Measurements from ENCODE around the gene ATP2C2. TPM values are rescaled to one million over a fixed set of nuclear protein-coding genes. Genes with fewer than 3 reads are reported as not detected.
A peak's percentile ranks its signal among the peaks of the same experiment; 100 is the strongest.

ATP2C2 gene
- polyA plus RNA-seq, 4 donors = 4.0 to 45.7 (median 15.6) TPM

DNA sequence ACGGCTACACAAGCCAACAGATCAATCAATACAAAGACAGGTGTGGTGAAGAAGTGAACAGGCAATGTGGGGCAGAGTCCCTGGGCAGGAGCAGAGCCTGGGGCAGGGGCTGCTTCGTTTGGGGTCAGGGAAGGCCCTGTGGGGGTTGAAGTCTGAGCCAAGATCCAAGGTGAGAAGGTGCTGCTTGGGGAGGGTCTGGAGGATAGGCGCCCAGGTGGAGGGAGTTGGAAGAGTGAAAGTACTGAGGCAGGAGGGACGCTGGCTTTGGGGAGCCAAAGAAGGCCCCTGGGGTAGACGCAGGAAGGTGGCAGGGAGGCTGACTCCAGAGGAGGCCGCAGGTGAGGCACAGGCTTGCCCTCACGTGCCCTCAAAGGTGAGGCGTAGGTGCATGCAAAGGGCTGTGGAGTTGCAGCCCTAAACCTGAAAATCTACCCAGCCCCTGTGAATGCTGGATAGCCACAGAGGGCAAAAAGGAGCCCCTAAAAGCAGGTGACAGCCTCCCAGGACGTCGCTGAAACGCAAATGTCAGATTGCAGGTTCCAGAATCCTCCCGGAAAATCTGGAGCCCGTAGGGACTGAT lies 40.3 kb upstream of the ATP2C2 start:
- H3K4me3 ChIP-seq (ENCODE audit: low read depth in 1 of 3, low read length in 3 of 3) = no peak overlapping the region
- 79 to 82% (median 81%) methylated on average over 13 of the region's 13 CpGs for WGBS, 3 donors
- H3K4me1 ChIP-seq (ENCODE audit: control insufficient read depth in 3 of 3, insufficient read depth in 2 of 3, low read depth in 1 of 3, low read length in 2 of 3) = no peaks in the 10 kb centered on the region
- H3K36me3 ChIP-seq (ENCODE audit: control insufficient read depth in 3 of 3, insufficient read depth in 2 of 3, low read depth in 1 of 3, low read length in 3 of 3) = peaks cover 0 to 2% (median 0%) of the 10 kb centered on the region in 3 donors
- no peak for FAIRE-seq
- no peak overlapping the region for H3K27ac ChIP-seq (ENCODE audit: low read depth in 1 of 3, low read length in 2 of 3)
- H3K27me3 ChIP-seq (ENCODE audit: control insufficient read depth in 3 of 3, insufficient read depth in 3 of 3, low read length in 3 of 3) = no peaks in the 10 kb centered on the region
- DNase-seq = no peak
- no peaks in the 10 kb centered on the region for H3K9me3 ChIP-seq (ENCODE audit: control insufficient read depth in 2 of 2, insufficient read depth in 1 of 2, low read depth in 1 of 2, low read length in 1 of 2)

DNA sequence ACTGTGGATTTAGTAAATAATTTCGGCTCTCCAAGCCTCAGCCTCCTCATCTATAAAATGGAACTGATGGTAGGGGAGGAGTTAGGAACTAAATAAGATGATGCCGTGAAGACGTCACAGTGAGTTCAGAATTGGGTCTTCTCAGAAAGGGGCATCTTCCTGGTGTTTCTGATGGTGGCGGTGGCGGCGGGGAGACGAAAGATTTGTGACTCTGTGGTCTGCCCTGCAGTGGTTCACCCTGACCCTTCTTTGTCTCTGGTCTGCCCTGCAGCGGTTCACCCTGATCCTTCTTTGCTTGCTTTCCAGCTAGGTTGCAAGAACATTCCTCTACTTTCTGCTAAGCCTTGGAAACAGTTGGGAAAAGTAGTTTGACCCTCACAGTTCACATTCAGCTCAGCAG lies 39.3 kb upstream of the ATP2C2 start:
- 85 to 96% (median 96%) methylated on average over 8 of the region's 8 CpGs for WGBS, 3 donors
- Histone ChIP-seq H3K27me3 (ENCODE audit: control insufficient read depth in 3 of 3, insufficient read depth in 3 of 3, low read length in 3 of 3) (no peaks in the 10 kb centered on the region), H3K27ac (ENCODE audit: low read depth in 1 of 3, low read length in 2 of 3) (no peak overlapping the region), H3K4me3 (ENCODE audit: low read depth in 1 of 3, low read length in 3 of 3) (no peak overlapping the region), H3K4me1 (ENCODE audit: control insufficient read depth in 3 of 3, insufficient read depth in 2 of 3, low read depth in 1 of 3, low read length in 2 of 3) (no peaks in the 10 kb centered on the region), H3K9me3 (ENCODE audit: control insufficient read depth in 2 of 2, insufficient read depth in 1 of 2, low read depth in 1 of 2, low read length in 1 of 2) (no peaks in the 10 kb centered on the region), H3K36me3 (ENCODE audit: control insufficient read depth in 3 of 3, insufficient read depth in 2 of 3, low read depth in 1 of 3, low read length in 3 of 3) (peaks cover 0 to 2% (median 0%) of the 10 kb centered on the region in 3 donors)
- DNase-seq = no peak
- no peak for FAIRE-seq

DNA sequence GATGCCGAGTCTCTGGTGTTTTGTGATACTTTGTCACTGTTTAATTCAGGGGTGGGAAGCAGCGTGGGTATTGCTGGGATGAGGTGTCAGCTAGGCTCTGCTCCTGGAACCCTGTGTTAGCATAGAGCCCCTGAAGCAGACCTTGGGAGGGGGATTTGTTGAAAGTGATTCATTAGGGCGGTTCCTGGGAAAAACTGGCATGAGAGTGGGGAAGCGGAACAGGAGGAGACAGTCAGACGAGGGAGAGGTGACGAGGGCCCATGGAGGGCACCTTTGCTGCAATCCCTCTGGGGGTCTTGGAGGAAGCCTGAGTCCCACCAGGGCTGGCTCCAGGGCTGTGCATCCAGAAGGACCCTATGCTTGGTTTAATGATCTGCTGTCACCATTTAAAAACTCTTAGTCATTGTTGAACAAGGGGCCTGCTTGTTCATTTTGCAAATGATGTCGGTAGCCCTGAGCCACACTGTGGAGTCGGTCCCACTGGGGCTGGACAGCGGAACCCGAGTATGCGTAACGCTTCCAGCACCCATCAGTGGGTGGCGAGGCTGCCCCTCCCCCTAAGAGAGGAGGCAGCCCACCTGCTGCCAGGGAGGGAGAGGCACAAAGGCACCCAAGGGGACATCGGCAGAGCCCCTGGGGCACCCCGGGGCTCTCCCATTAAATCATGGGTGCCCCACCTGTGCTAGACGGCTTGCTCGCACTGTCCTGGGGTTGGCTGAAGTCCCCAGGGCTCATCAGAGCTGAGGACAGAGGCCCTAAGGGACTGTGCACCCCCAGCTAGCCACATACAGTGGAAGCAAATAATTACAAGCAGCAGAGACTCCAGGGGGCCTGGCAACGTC lies 38.3 kb upstream of the ATP2C2 start:
- 79 to 84% (median 81%) methylated on average over 18 of the region's 18 CpGs for WGBS, 3 donors
- no peak for FAIRE-seq

DNA sequence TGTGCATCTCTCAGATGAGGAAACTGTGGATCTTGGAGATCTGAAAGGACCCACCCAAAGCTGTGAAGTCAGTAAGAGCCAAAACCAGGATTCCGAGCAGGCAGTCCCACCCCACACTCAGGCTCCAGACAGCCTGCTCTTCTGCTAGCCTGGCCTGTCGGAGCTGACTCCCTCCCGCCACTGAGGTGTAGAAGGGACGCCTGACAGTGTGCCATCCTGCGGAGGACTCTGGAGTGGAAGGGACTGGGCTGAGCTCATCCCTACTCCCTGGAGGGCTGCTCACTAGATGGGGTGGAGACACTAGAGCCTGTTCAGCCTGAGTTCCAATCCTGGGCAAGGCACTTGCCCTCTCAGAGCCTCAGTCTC lies 37.7 kb upstream of the ATP2C2 start:
- Histone ChIP-seq H3K36me3 (ENCODE audit: control insufficient read depth in 3 of 3, insufficient read depth in 2 of 3, low read depth in 1 of 3, low read length in 3 of 3) (peaks cover 0 to 2% (median 0%) of the 10 kb centered on the region in 3 donors), H3K27ac (ENCODE audit: low read depth in 1 of 3, low read length in 2 of 3) (no peak overlapping the region), H3K27me3 (ENCODE audit: control insufficient read depth in 3 of 3, insufficient read depth in 3 of 3, low read length in 3 of 3) (no peaks in the 10 kb centered on the region), H3K4me3 (ENCODE audit: low read depth in 1 of 3, low read length in 3 of 3) (no peak overlapping the region), H3K9me3 (ENCODE audit: control insufficient read depth in 2 of 2, insufficient read depth in 1 of 2, low read depth in 1 of 2, low read length in 1 of 2) (peaks cover 0 to 2% of the 10 kb centered on the region in 2 donors), H3K4me1 (ENCODE audit: control insufficient read depth in 3 of 3, insufficient read depth in 2 of 3, low read depth in 1 of 3, low read length in 2 of 3) (no peaks in the 10 kb centered on the region)
- FAIRE-seq = no peak
- no peak for DNase-seq
- 88 to 93% (median 93%) methylated on average over 5 of the region's 5 CpGs for WGBS, 3 donors

More for the DNA sequence above, 38.3 kb upstream of the ATP2C2 start:
- Histone ChIP-seq H3K4me3 (ENCODE audit: low read depth in 1 of 3, low read length in 3 of 3) (no peak overlapping the region), H3K9me3 (ENCODE audit: control insufficient read depth in 2 of 2, insufficient read depth in 1 of 2, low read depth in 1 of 2, low read length in 1 of 2) (peaks cover 0 to 2% of the 10 kb centered on the region in 2 donors), H3K36me3 (ENCODE audit: control insufficient read depth in 3 of 3, insufficient read depth in 2 of 3, low read depth in 1 of 3, low read length in 3 of 3) (peaks cover 0 to 2% (median 0%) of the 10 kb centered on the region in 3 donors), H3K27ac (ENCODE audit: low read depth in 1 of 3, low read length in 2 of 3) (no peak overlapping the region), H3K4me1 (ENCODE audit: control insufficient read depth in 3 of 3, insufficient read depth in 2 of 3, low read depth in 1 of 3, low read length in 2 of 3) (no peaks in the 10 kb centered on the region), H3K27me3 (ENCODE audit: control insufficient read depth in 3 of 3, insufficient read depth in 3 of 3, low read length in 3 of 3) (no peaks in the 10 kb centered on the region)
- no peak for DNase-seq

DNA sequence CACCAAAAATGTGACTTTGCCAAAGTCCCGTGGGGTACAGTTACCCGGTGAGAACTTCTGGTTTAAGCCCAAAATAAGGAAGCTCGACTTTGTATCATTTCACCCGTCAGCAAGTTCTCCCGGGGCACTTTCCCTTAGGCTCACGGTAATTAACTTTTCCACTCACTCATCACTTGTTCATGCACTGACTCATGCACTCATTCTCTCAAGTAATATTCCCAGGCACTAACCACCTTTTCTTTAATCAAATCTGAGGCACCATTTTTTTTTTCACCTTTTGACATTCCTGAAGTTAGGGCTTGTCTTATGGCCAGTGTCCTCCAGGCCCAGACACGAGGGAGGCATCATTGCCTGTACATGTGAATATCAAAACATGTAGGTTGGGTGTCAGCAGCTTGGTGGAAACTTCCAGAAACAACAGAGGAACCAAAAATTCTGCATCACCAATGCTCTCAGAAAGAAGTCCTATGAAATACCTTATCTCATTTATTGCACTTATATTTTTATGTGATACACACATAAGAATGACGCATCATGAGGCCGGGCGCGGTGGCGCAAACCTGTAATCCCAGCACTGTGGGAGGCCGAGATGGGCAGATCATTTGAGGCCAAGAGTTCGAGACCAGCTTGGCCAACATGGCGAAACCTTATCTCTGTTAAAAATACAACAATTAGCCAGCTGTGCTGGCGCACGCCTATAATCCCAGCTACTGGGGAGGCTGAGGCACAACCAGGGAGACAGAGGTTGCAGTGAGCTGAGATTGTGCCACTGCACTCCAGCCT lies 36.1 kb upstream of the ATP2C2 start:
- no peak for DNase-seq
- H3K4me3 ChIP-seq (ENCODE audit: low read depth in 1 of 3, low read length in 3 of 3) = no peak overlapping the region
- H3K4me1 ChIP-seq (ENCODE audit: control insufficient read depth in 3 of 3, insufficient read depth in 2 of 3, low read depth in 1 of 3, low read length in 2 of 3) = no peaks in the 10 kb centered on the region
- WGBS, 3 donors = 87 to 89% (median 89%) methylated on average over 17 of the region's 17 CpGs
- H3K27me3 ChIP-seq (ENCODE audit: control insufficient read depth in 3 of 3, insufficient read depth in 3 of 3, low read length in 3 of 3) = no peaks in the 10 kb centered on the region
- H3K27ac ChIP-seq (ENCODE audit: low read depth in 1 of 3, low read length in 2 of 3) = no peak overlapping the region
- H3K36me3 ChIP-seq (ENCODE audit: control insufficient read depth in 3 of 3, insufficient read depth in 2 of 3, low read depth in 1 of 3, low read length in 3 of 3) = peaks cover 0 to 2% (median 0%) of the 10 kb centered on the region in 3 donors
- H3K9me3 ChIP-seq (ENCODE audit: control insufficient read depth in 2 of 2, insufficient read depth in 1 of 2, low read depth in 1 of 2, low read length in 1 of 2) = peaks cover 0 to 11% of the 10 kb centered on the region in 2 donors
- no peak for FAIRE-seq

DNA sequence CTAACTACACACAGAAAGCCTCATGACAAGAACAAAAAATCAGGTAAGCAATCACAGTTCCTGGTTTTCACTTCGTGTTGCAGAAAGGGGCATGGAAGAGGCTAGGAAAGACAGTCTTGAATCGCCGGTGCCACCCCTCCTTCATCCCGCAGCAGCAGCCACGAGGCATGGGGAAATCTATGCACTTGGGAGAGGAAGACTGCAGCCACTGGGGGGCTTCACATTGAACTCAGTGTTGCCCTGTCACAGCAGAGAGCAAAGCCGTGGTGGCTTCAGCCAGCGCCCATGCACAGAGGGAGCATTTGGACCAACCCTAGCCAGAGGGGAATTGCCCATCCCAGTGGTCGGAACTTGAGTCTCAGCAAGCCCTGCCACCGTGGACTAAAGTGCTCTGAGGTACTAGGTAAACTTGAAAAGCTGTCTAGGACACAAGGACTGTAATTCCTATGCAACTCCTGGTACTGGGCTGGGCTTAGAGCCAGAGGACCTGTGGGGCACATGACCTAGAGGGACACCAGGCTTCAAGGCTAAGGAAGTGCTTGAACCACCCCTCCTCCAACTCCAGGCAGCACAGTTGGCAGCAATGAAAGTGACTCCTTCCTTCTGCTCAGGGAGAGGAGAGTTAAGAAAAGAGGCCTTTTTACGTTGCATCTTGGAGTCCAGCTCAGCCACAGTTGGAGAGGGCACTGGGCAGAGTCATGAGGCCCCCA lies 35.2 kb upstream of the ATP2C2 start:
- Histone ChIP-seq H3K9me3 (ENCODE audit: control insufficient read depth in 2 of 2, insufficient read depth in 1 of 2, low read depth in 1 of 2, low read length in 1 of 2) (peaks cover 0 to 11% of the 10 kb centered on the region in 2 donors), H3K27me3 (ENCODE audit: control insufficient read depth in 3 of 3, insufficient read depth in 3 of 3, low read length in 3 of 3) (no peaks in the 10 kb centered on the region), H3K36me3 (ENCODE audit: control insufficient read depth in 3 of 3, insufficient read depth in 2 of 3, low read depth in 1 of 3, low read length in 3 of 3) (peaks cover 0 to 2% (median 0%) of the 10 kb centered on the region in 3 donors), H3K27ac (ENCODE audit: low read depth in 1 of 3, low read length in 2 of 3) (peak overlapping the region in 1 of 3 donors; percentile 23), H3K4me3 (ENCODE audit: low read depth in 1 of 3, low read length in 3 of 3) (no peak overlapping the region), H3K4me1 (ENCODE audit: control insufficient read depth in 3 of 3, insufficient read depth in 2 of 3, low read depth in 1 of 3, low read length in 2 of 3) (no peaks in the 10 kb centered on the region)
- DNase-seq (peak; percentile 27 to 87), FAIRE-seq (no peak)
- 39 to 69% (median 63%) methylated on average over 10 of the region's 10 CpGs for WGBS, 3 donors

DNA sequence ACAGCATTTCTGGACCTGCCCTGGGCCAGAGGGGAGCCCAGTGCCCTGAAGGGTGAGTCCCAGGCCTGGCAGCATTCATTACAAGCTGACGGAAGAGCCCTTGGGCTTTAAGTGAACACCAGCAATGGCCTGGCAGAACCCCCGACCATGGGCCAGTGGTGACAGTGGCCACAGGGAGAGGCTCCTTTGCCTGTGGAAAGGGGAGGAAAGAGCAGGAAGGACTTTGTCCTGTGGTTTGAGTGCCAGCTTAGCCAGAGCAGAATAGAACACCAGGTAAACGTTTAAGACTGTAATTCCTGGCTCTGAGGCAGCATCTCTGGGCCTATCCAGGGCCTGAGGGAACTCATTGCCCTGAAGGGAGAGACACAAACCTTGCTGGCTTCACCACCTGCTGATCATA lies 34.3 kb upstream of the ATP2C2 start:
- H3K4me1 ChIP-seq (ENCODE audit: control insufficient read depth in 3 of 3, insufficient read depth in 2 of 3, low read depth in 1 of 3, low read length in 2 of 3) = no peaks in the 10 kb centered on the region
- H3K9me3 ChIP-seq (ENCODE audit: control insufficient read depth in 2 of 2, insufficient read depth in 1 of 2, low read depth in 1 of 2, low read length in 1 of 2) = peaks cover 0 to 11% of the 10 kb centered on the region in 2 donors
- H3K4me3 ChIP-seq (ENCODE audit: low read depth in 1 of 3, low read length in 3 of 3) = no peak overlapping the region
- H3K36me3 ChIP-seq (ENCODE audit: control insufficient read depth in 3 of 3, insufficient read depth in 2 of 3, low read depth in 1 of 3, low read length in 3 of 3) = no peaks in the 10 kb centered on the region
- H3K27ac ChIP-seq (ENCODE audit: low read depth in 1 of 3, low read length in 2 of 3) = peak overlapping the region in 1 of 3 donors; percentile 1
- DNase-seq = peak; percentile 32 to 81
- no peaks in the 10 kb centered on the region for H3K27me3 ChIP-seq (ENCODE audit: control insufficient read depth in 3 of 3, insufficient read depth in 3 of 3, low read length in 3 of 3)
- FAIRE-seq = no peak
- 35 to 62% (median 54%) methylated on average over 3 of the region's 3 CpGs for WGBS, 3 donors

DNA sequence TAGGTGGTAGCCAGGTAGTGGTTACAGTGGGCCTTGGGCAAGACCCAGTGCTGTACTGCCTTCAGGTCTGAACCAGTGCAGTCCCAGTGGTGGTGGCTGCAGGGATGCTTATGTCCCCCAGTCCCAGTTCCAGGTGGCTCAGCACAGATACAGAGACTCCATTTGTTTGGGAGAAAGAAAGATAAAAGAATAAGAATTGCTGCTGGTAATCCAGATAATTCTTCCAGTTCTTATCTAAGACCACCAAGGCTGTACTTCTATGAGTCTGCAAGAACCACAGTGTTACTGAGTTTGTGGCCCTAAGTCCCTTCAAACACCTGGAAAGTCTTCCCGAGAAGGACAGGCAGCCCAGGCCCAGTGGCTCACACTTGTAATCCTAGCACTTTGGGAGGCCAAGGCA lies 33.9 kb upstream of the ATP2C2 start:
- 72 to 97% (median 77%) methylated on average over 1 of the region's 1 CpG for WGBS, 3 donors
- DNase-seq (no peak), FAIRE-seq (no peak)
- H3K4me3 ChIP-seq (ENCODE audit: low read depth in 1 of 3, low read length in 3 of 3) = no peak overlapping the region
- no peaks in the 10 kb centered on the region for H3K36me3 ChIP-seq (ENCODE audit: control insufficient read depth in 3 of 3, insufficient read depth in 2 of 3, low read depth in 1 of 3, low read length in 3 of 3)
- no peak overlapping the region for H3K27ac ChIP-seq (ENCODE audit: low read depth in 1 of 3, low read length in 2 of 3)
- no peaks in the 10 kb centered on the region for H3K27me3 ChIP-seq (ENCODE audit: control insufficient read depth in 3 of 3, insufficient read depth in 3 of 3, low read length in 3 of 3)
- H3K9me3 ChIP-seq (ENCODE audit: control insufficient read depth in 2 of 2, insufficient read depth in 1 of 2, low read depth in 1 of 2, low read length in 1 of 2) = peaks cover 0 to 11% of the 10 kb centered on the region in 2 donors
- H3K4me1 ChIP-seq (ENCODE audit: control insufficient read depth in 3 of 3, insufficient read depth in 2 of 3, low read depth in 1 of 3, low read length in 2 of 3) = no peaks in the 10 kb centered on the region

All from small intestine (tissue), 7 donors.